ENCODE data around the gene RBM18. TPM values are rescaled to one million over a fixed set of nuclear protein-coding genes. Genes with fewer than 3 reads are reported as not detected.

RBM18 gene
- total RNA-seq = 18.5 TPM
- 17.5 TPM for polyA plus RNA-seq (ENCODE audit: insufficient read depth, low read depth, low replicate concordance)
- long read RNA-seq, donor 1, full-length matches to known transcripts = 17 of 17 reads
- long read RNA-seq, donor 1, partial matches to known transcripts = 0 of 17 reads
- long read RNA-seq, donor 1, other reads (novel, unspliced or antisense) = 0 of 17 reads
- long read RNA-seq, donor 2, full-length matches to known transcripts = 15 of 15 reads
- long read RNA-seq, donor 2, partial matches to known transcripts = 0 of 15 reads
- long read RNA-seq, donor 2, other reads (novel, unspliced or antisense) = 0 of 15 reads
- long read RNA-seq, donor 3, full-length matches to known transcripts = 7 of 7 reads
- long read RNA-seq, donor 3, partial matches to known transcripts = 0 of 7 reads
- long read RNA-seq, donor 3, other reads (novel, unspliced or antisense) = 0 of 7 reads
- long read RNA-seq, donor 4, full-length matches to known transcripts = 13 of 13 reads
- long read RNA-seq, donor 4, partial matches to known transcripts = 0 of 13 reads
- long read RNA-seq, donor 4, other reads (novel, unspliced or antisense) = 0 of 13 reads
- long read RNA-seq, donor 5, full-length matches to known transcripts = 2 of 2 reads
- long read RNA-seq, donor 5, partial matches to known transcripts = 0 of 2 reads
- long read RNA-seq, donor 5, other reads (novel, unspliced or antisense) = 0 of 2 reads
- long read RNA-seq, donor 6, full-length matches to known transcripts = 28 of 28 reads
- long read RNA-seq, donor 6, partial matches to known transcripts = 0 of 28 reads
- long read RNA-seq, donor 6, other reads (novel, unspliced or antisense) = 0 of 28 reads
- long read RNA-seq, donor 7, full-length matches to known transcripts = 44 of 49 reads
- long read RNA-seq, donor 7, partial matches to known transcripts = 1 of 49 reads
- long read RNA-seq, donor 7, other reads (novel, unspliced or antisense) = 4 of 49 reads
- long read RNA-seq, donor 8, full-length matches to known transcripts = 13 of 13 reads
- long read RNA-seq, donor 8, partial matches to known transcripts = 0 of 13 reads
- long read RNA-seq, donor 8, other reads (novel, unspliced or antisense) = 0 of 13 reads
- long read RNA-seq, donor 9, full-length matches to known transcripts = 9 of 9 reads
- long read RNA-seq, donor 9, partial matches to known transcripts = 0 of 9 reads
- long read RNA-seq, donor 9, other reads (novel, unspliced or antisense) = 0 of 9 reads
- long read RNA-seq, donor 10, full-length matches to known transcripts = 9 of 9 reads
- long read RNA-seq, donor 10, partial matches to known transcripts = 0 of 9 reads
- long read RNA-seq, donor 10, other reads (novel, unspliced or antisense) = 0 of 9 reads

GRCh38 chr9:122264360-122265148 lies at the start of gene RBM18, which contains the start of gene MRRF:
Gene RBM18, minus strand, starts transcription at chr9:122264840. Its CDS starts 3,348 bp downstream, at chr9:122261492.
Gene MRRF, plus strand, starts transcription at chr9:122264882. Its CDS starts 6,010 bp downstream, at chr9:122270892.
- Histone ChIP-seq H3K9me3 (ENCODE audit: control insufficient read depth in 2 of 3, insufficient read depth in 1 of 3, low read length in 3 of 3) (no peaks in the 10 kb centered on the region), H3K4me1 (ENCODE audit: control insufficient read depth in 2 of 3, insufficient read depth in 2 of 3, low read depth in 1 of 3, low read length in 3 of 3) (peaks cover 5 to 25% (median 13%) of the 10 kb centered on the region in 3 donors), H3K27ac (ENCODE audit: low read depth in 2 of 2, low read length in 2 of 2) (peak within 1 kb of the TSS; percentile 97 to 98), H3K9ac (ENCODE audit: low read length in 3 of 3) (peak within 1 kb of the TSS; percentile 90 to 96 (median 93)), H3K36me3 (ENCODE audit: control insufficient read depth in 2 of 3, insufficient read depth in 3 of 3, low read length in 3 of 3) (peaks cover 0 to 8% (median under 1%) of the 10 kb centered on the region in 3 donors), H3K4me3 (ENCODE audit: low read length in 3 of 3) (peak within 1 kb of the TSS; percentile 89 to 98 (median 98)), H3K27me3 (ENCODE audit: control insufficient read depth, insufficient read depth, low read length) (no peaks in the 10 kb centered on the region)
- no peak for FAIRE-seq
- peak; percentile 5 for TF ChIP-seq CTCF (IDR thresholded peaks at IDR 0.05; ENCODE audit: borderline replicate concordance, extremely low read depth, insufficient read depth)
- peak; percentile 93 to 97 (median 95) for DNase-seq
- intact Hi-C loops (cut with DNase I) = no loop called here

- intact Hi-C loops (cut with DNase I) = no loop called here
- Histone ChIP-seq H3K4me1 (ENCODE audit: control insufficient read depth in 2 of 3, insufficient read depth in 2 of 3, low read depth in 1 of 3, low read length in 3 of 3) (no peaks in the 10 kb centered on the region), H3K4me3 (ENCODE audit: low read length in 3 of 3) (no peak overlapping the region), H3K36me3 (ENCODE audit: control insufficient read depth in 2 of 3, insufficient read depth in 3 of 3, low read length in 3 of 3) (peaks cover 5 to 24% (median 22%) of the 10 kb centered on the region in 3 donors), H3K9me3 (ENCODE audit: control insufficient read depth in 2 of 3, insufficient read depth in 1 of 3, low read length in 3 of 3) (no peaks in the 10 kb centered on the region), H3K9ac (ENCODE audit: low read length in 3 of 3) (no peak overlapping the region), H3K27ac (ENCODE audit: low read depth in 2 of 2, low read length in 2 of 2) (no peak overlapping the region), H3K27me3 (ENCODE audit: control insufficient read depth, insufficient read depth, low read length) (no peaks in the 10 kb centered on the region)
- TF ChIP-seq CTCF (IDR thresholded peaks at IDR 0.05; ENCODE audit: borderline replicate concordance, extremely low read depth, insufficient read depth) = no peak
- FAIRE-seq = no peak
- DNase-seq = no peak
Measured at GRCh38 chr9:122314165-122314564, 49.5 kb upstream of the RBM18 start.

- Histone ChIP-seq H3K9ac (ENCODE audit: low read length in 3 of 3) (no peak overlapping the region), H3K4me1 (ENCODE audit: control insufficient read depth in 2 of 3, insufficient read depth in 2 of 3, low read depth in 1 of 3, low read length in 3 of 3) (no peaks in the 10 kb centered on the region), H3K27ac (ENCODE audit: low read depth in 2 of 2, low read length in 2 of 2) (no peak overlapping the region), H3K27me3 (ENCODE audit: control insufficient read depth, insufficient read depth, low read length) (no peaks in the 10 kb centered on the region), H3K36me3 (ENCODE audit: control insufficient read depth in 2 of 3, insufficient read depth in 3 of 3, low read length in 3 of 3) (peaks cover 5 to 38% (median 28%) of the 10 kb centered on the region in 3 donors), H3K9me3 (ENCODE audit: control insufficient read depth in 2 of 3, insufficient read depth in 1 of 3, low read length in 3 of 3) (no peaks in the 10 kb centered on the region), H3K4me3 (ENCODE audit: low read length in 3 of 3) (no peak overlapping the region)
- intact Hi-C loops (cut with DNase I) = no loop called here
- FAIRE-seq = no peak
- TF ChIP-seq CTCF (IDR thresholded peaks at IDR 0.05; ENCODE audit: borderline replicate concordance, extremely low read depth, insufficient read depth) = no peak
- no peak for DNase-seq
Measured at GRCh38 chr9:122309861-122310260, 45.2 kb upstream of the RBM18 start.

Measured in kidney (tissue), 22 donors.